ENCODE results near the gene CHSY1.

CHSY1 gene

GRCh38 chr15:101209285-101209845, 42.5 kb downstream of the CHSY1 start:
- DNase-seq, result no peak

GRCh38 chr15:101207867-101208288, 44.0 kb downstream of the CHSY1 start:
- no peak for DNase-seq

DNA sequence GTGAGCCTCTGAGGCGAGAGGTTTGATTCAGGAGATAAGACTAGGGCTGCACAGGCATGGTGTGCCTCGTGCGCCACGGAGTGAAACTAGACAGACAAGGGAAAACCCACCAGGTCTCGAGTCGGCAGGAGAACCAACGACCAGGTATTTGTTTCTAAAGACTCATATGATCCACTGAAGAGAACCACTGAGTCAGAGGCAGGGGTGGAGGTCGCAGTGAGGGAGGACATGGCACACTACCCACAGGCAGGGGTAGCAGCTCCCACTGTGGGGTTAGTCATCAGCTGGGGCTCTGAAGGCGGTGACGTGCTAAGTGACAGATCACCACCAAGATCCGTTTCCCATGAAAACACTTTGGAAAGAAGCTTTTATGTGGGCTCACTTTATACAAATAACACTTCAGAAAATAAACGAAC, 45.7 kb downstream of the CHSY1 start:
- DNase-seq, result no peak

- DNase-seq, result no peak
These were observed 46.9 kb downstream of the CHSY1 start for GRCh38 chr15:101204739-101205535.

GRCh38 chr15:101203607-101204189, 48.1 kb downstream of the CHSY1 start:
- DNase-seq, result no peak

DNA sequence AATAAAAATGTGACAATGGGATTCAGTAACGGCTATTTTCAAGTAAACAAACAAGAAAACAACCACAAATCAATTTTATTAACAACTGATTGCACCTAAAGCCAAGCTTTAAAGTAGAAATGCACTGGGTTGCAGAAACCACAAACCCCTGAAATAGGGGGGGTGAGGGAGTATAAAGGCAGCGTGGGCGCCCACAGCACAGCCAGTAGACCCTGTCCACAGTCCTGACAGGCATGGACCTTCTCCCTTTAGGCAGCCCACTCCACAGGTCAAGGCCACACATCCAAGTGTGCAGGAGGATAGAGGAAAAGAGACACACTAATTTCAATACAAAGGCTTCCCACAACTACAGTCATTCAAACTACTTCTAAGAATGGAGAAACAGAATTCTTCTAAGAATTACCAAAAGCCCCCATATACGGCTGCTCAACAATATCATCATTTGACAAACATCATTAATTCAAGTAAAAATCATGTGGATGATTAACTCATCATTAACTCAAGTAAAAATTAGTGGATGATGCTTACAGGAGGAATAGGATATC, 48.7 kb downstream of the CHSY1 start:
- no peak for DNase-seq

- DNase-seq, result no peak
These were observed 50.3 kb downstream of the CHSY1 start for GRCh38 chr15:101201411-101202174.

GRCh38 chr15:101200181-101200580, 51.7 kb downstream of the CHSY1 start:
- no peak for DNase-seq

- DNase-seq, result no peak
These were observed 53.0 kb downstream of the CHSY1 start for GRCh38 chr15:101198800-101199199.

DNA sequence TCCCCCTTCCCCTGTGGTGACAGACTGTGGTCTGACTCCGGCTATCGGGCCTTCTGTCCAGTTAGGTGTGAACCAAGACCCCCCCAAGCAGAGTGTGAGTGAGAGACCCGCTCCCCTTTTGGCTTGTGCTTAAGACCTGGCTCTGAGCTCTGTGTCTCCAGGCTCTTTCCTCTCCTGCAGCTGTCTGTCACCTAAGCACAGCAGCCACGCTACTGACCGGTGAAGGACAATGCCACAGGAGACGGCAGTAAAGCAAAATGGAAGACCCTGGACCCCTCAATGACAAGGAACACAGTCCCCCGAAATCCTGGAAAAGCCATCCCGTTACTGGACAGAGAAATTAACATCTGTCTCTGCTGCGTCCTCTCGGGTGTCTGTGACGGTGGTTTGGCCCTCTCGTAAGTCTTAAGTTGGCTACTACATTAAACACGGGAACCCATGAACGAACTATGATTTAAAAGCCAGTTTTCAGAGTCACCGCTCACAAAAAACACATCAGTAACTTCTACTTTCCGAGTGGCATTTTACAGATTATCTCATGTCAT, 53.7 kb downstream of the CHSY1 start:
- DNase-seq, result no peak

- DNase-seq, result no peak
These were observed 57.2 kb downstream of the CHSY1 start for GRCh38 chr15:101194546-101195125.

- no peak for DNase-seq
These were observed 57.9 kb downstream of the CHSY1 start for GRCh38 chr15:101193806-101194545.

DNA sequence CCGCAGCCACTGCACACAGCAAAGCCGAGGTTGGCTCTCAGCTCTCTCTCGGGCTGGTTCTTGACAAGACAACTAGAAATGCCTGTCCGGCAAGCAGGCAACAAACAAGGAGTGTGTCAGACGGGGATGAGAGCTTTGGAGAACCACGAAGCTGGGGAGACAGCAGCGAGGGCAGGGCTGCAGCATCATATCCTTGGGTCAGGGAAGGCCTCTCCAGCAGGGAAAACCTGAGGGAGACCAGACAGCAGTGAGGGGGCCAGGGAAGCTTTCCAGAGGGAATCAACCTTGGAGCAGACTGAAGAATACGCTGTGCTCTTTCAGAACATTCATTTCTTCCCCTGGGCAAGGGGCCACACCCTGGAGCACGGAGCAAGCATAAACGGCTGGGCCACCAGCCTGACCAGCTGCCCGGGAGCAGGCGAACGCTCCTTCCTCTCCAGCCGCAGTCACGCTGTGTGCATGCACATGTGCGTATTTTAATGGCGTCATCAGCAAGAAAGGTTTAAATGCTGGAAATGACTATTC, 58.7 kb downstream of the CHSY1 start:
- DNase-seq, result no peak

DNA sequence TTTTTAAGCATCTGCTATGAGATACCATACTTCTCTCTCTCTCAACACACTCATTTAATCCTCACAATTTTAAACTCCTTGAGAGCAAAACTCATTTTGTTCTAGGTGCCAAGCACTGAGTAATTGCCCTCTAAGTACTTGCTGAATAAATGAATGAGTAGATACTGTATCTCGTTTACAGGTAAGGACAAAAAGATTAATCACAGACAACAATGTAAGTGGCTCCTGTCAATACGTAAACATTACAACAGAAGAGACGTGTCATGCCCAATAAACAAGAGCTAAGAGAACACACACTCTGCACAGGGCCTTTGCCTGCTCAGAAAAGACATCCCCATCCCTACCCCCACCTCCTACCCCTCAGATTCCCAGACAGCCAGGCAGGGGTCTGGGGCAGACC, 59.8 kb downstream of the CHSY1 start:
- no peak for DNase-seq

DNA sequence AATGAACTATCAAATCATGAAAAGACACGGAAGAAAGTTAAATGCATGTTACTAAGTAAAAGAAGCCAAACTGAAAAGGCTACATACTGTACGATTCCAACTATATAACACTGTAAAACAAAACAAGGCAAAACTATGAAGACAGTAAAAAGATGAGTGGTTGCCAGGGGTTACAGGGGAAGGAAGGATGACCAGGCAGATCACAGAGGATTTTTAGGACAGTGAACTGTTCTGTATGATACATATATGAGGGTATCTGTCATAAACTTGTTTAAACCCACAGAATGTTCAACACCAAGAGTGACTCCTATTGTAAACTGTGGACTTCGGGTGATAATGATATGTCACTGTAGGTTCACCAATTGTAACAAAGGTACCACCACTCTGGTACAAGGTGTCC, 60.6 kb downstream of the CHSY1 start:
- no peak for DNase-seq

DNA sequence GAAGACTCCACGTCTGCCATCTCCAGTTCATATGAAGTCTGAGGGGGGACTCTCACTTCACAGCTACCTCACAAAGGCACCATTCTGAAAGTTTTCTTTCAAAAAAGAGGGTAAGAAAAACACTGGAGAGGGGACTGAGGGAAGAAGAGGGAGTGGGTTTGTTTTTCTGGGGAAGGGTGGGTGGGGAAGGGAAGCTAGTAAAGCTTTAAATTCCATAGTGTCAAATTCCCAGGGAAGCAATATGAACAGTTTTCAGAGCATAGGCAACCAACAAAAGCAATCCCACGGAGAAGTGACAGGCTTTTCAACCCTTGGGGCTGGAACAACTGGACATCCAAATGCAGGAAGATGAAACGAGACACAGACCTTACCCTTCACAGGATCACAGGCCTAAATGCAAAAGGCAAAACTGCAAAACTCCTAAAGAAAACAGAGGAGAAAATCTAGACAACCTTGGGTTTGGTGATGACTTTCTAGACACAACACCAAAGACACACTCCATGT, 61.7 kb downstream of the CHSY1 start:
- no peak for DNase-seq

DNA sequence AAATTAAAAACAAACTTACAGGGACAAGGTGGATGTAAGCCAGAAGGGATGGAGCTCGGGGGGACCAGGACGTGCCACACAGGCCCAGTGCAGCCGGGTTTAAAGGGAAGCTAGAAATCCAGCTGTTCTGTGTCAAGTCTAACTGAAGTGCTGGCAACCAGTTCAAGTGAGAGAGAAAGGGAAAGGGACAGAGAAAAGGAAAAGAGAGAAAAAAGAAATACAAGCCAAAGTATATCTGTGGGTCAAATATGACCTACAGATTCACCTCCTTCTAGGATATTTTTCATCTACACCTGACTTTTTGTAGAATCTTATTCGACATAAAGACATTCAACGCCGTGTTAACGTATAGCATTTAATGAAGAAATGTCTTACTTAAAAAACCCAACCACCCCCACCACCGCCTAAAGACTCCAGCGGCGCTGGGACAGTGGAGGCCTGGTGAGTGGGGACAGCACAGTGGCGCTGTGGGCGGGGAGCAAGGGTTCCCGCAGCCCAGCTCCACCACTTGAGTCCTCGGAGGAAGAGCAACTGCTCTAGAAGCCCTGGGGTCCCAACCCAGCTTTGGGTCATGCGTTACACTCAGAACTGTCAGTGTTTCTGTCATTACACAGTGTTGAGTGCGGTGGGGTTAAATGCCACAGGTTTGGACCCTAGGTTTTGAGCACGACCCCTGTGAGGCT, 62.3 kb downstream of the CHSY1 start:
- DNase-seq, result no peak

DNA sequence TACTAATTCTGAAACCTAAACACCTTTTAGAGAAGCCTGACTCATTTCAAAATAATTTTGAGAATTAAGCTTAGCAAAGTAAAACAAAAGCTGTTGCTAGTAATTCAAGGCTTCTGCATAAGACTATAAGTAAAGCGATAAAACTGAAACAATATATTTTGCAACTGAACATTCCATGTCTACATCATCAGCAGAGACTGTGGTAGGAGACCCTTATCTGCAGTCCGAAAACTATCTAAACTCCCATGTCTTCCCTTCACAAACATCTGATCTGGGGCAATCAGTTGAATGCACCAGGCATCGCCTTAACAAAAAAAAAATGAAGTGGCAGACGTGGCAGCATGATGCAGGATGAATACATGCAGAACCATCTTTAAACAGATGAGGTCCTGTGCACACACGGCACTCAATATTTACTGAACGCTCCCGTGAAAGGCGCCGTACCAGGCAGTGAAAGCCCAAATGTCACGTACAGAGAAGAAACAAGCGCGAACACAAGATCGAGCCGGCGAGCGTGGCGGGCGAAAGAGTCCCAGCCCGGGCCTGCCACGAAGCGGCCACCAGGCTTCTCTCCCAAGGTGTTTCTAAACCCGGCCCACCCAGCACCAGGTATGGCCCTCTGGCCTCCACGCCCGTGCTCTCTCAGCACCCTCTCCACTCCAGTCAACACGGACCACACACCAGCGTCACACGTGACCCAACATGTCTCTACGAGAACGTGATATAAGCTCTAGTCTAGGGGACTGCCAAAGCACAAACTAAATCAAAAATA, 63.0 kb downstream of the CHSY1 start:
- no peak for DNase-seq

GRCh38 chr15:101187820-101188636, 63.8 kb downstream of the CHSY1 start:
- no peak for DNase-seq
